K562 (cell line): ENCODE results near the gene IRGQ. TPM values are rescaled to one million over a fixed set of nuclear protein-coding genes. Genes with fewer than 3 reads are reported as not detected.

ENCODE experiments used
- CREBBP ChIP-seq: IDR thresholded peaks from one replicate; pipeline ENCODE4 v1.6.1; 2012; ENCODE audit warnings: low read depth, mild to moderate bottlenecking, control low read depth, inconsistent platforms, low read length
- DIDO1 ChIP-seq: fragments of 450-650 bp; IDR thresholded peaks from 2 replicates; pipeline ENCODE4 v1.6.1; 2016; ENCODE audit warnings: low read depth, missing biosample characterization, missing genetic modification characterization
- FOS ChIP-seq: IDR thresholded peaks from 3 replicates; pipeline ENCODE4 v1.6.1; 2011; ENCODE audit not compliant: insufficient read length; ENCODE audit errors: extremely low read depth
- FOXJ2 ChIP-seq: fragments of 200-800 bp; sonication (Bioruptor generic); IDR thresholded peaks from 2 replicates; pipeline ENCODE4 v1.6.1; 2016; ENCODE audit warnings: missing genetic modification characterization, missing compliant biosample characterization
- GABPA ChIP-seq: fragments of 200-800 bp; sonication (Bioruptor generic); conservative IDR thresholded peaks from 2 replicates; pipeline ENCODE4 v1.6.1; 2016; ENCODE audit warnings: low read depth, missing genetic modification characterization, missing compliant biosample characterization
- KAT8 ChIP-seq: fragments of 450-650 bp; IDR thresholded peaks from 2 replicates; pipeline ENCODE4 v1.6.1; 2016; ENCODE audit warnings: low read depth, mild to moderate bottlenecking
- MBD2 ChIP-seq: sonication (generic); IDR thresholded peaks from 2 replicates; pipeline ENCODE4 v1.6.1; 2016; ENCODE audit warnings: low read depth, borderline replicate concordance
- MXD1 ChIP-seq: fragments of 250-450 bp; sonication (Bioruptor Pico); IDR thresholded peaks from 2 replicates; pipeline ENCODE4 v1.8.0; 2021; ENCODE audit warnings: borderline replicate concordance, mild to moderate bottlenecking, moderate library complexity; ENCODE audit not compliant: poor library complexity, severe bottlenecking
- NONO ChIP-seq, 2 experiments: fragments of 200-400 bp in 1 of 2; fragments of 450-650 bp in 1 of 2; formaldehyde crosslinking in 1 of 2; IDR thresholded peaks; 2 replicates each; pipeline ENCODE4 v1.6.1; 2017; ENCODE audit warnings: low read depth in 2 of 2, mild to moderate bottlenecking in 2 of 2, moderate library complexity in 2 of 2, low read length in 1 of 2
- NR2C2 ChIP-seq, 2 experiments: fragments of 200-800 bp in 1 of 2; sonication (Bioruptor generic) in 1 of 2; sonication (generic) in 1 of 2; formaldehyde crosslinking in 1 of 2; IDR thresholded peaks; 2 replicates each; pipeline versions ENCODE4 v1.6.1 to v1.8.0; 2016 to 2022; ENCODE audit warnings: mild to moderate bottlenecking in 1 of 2, missing compliant biosample characterization in 1 of 2, missing genetic modification characterization in 1 of 2, missing genetic modification reagents in 1 of 2
- NR2F6 ChIP-seq: fragments of 450-650 bp; formaldehyde crosslinking; IDR thresholded peaks from 2 replicates; pipeline ENCODE4 v1.4.0; 2020; ENCODE audit warnings: mild to moderate bottlenecking
- RBM22 ChIP-seq: fragments of 200-400 bp; formaldehyde crosslinking; IDR thresholded peaks from 2 replicates; pipeline ENCODE4 v1.6.1; 2018; ENCODE audit warnings: low read length, low read depth; ENCODE audit not compliant: poor library complexity, severe bottlenecking
- RERE ChIP-seq: sonication (generic); formaldehyde crosslinking; IDR thresholded peaks from 2 replicates; pipeline ENCODE4 v1.8.0; 2023; ENCODE audit warnings: missing genetic modification reagents, mild to moderate bottlenecking, borderline replicate concordance
- SAFB2 ChIP-seq: fragments of 200-400 bp; formaldehyde crosslinking; IDR thresholded peaks from 2 replicates; pipeline ENCODE4 v1.6.1; 2018; ENCODE audit warnings: borderline replicate concordance, low read length, low read depth, moderate library complexity; ENCODE audit not compliant: severe bottlenecking
- SIRT6 ChIP-seq: IDR thresholded peaks from one replicate; pipeline ENCODE4 v1.6.1; 2012; ENCODE audit warnings: low read depth, mild to moderate bottlenecking, control low read depth, inconsistent platforms, low read length, moderate library complexity
- SMAD2 ChIP-seq: fragments of 150-350 bp; IDR thresholded peaks from 2 replicates; pipeline ENCODE4 v1.6.1; 2014; ENCODE audit warnings: low read depth, mild to moderate bottlenecking, low read length
- ZKSCAN1 ChIP-seq: fragments of 150-350 bp; IDR thresholded peaks from 2 replicates; pipeline ENCODE4 v1.6.1; 2016; ENCODE audit warnings: low read depth, low read length
- ZNF316 ChIP-seq: fragments of 450-650 bp; IDR thresholded peaks from 2 replicates; pipeline ENCODE4 v1.6.1; 2016
- polyA plus RNA-seq, 8 experiments: library from polyadenylated mRNA; depleted of rRNA in 4 of 8; stranded (reverse) in 5 of 8; unstranded in 3 of 8; fragments of >200 nt; fragmentation: Nextera tagmentation in 2 of 8; fragmentation: Illumina TruSeq in 1 of 8; extraction: Ambion mirVana in 2 of 8; extraction: Trizol in 1 of 8; gene quantifications; 2 replicates each; pipeline versions ENCODE4 v1.2.1 to v1.2.3, GENCODE V29; 2011 to 2014; ENCODE audit warnings: inconsistent platforms in 1 of 8, missing spikeins in 1 of 8
- total RNA-seq, 7 experiments: library from RNA; depleted of rRNA in 6 of 7; stranded (reverse); fragments of >200 nt in 6 of 7; fragmentation: Illumina TruSeq in 2 of 7; extraction: Trizol in 2 of 7; gene quantifications; 2 replicates each; pipeline versions ENCODE4 v1.2.1 to v1.2.3, GENCODE V29; 2011 to 2021; ENCODE audit warnings: low replicate concordance in 1 of 7

Gene IRGQ
- total and polyA plus RNA-seq, 9 of the 15 experiments (the other 6 are each of a cell fraction or from before 2014, with no cell fraction given) = 3.5 to 19.2 (median 7.9) TPM

DNA sequence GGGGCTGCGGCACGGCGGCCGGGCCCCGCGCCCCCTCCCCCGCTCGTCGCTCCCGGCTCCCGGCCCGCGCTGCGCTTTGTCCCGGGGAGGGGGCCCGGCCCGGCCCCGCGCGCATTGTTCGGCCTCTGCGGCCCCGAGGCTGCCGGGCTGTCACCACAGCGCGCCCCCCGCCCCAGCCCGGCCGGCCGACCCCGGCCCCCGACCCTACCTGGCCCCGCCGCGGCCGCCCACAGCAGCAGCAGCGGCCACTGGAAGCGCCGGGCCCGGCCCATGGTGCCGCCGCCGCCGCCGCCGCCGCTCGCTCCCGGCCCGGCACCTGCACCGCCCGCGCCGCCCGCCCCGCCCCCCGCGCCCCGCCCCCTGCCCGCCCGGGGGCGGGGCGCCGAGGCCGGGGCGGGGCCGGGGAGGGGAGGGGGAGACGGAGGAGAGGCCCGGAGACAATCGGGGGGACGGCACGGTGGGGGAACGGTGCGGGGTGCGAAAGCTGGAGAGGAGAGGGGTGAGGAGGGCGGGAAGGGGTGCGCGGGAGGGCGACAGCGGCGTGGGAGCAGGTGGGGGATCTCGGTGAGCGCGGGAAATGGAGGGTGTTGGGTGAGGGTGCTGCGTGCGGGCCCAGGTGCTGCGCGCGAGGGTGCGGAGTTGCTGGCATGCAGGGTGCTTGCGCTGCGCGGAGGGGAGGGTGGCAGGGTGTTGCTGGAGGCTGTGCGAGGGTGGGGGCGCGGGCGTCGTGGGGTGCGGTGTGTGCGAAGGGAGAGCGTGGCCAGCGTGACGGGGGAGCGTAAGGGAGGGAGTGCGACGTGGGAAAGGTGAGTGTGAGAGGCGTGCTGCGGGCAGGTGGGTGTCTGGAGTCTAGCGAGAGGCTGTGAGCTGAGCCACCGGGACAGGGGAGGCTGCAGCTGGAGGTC is 43.8 kb upstream of the IRGQ start, which contains the start of gene CADM4 (continued):
- TF ChIP-seq CREBBP (no peak), SIRT6 (no peak), RERE (CRISPR knock-in tag) (no peak), NONO (IDR thresholded peaks at IDR 0.05; ENCODE audit: low read depth in 2 of 2, low read length in 1 of 2) (no peak), NR2C2 (CRISPR knock-in tag; IDR thresholded peaks at IDR 0.05) (0 out of 2 replicates have a peak, but pooled peaks have one; percentile 17), NR2C2 (tag; IDR thresholded peaks at IDR 0.05) (no peak), FOXJ2 (tag) (no peak), SAFB2 (no peak), MXD1 (no peak), ZKSCAN1 (no peak), NR2F6 (CRISPR knock-in tag) (no peak), ZNF316 (peak; percentile 81), RBM22 (no peak), KAT8 (no peak), GABPA (tag) (no peak), DIDO1 (tag) (no peak), MBD2 (no peak), FOS (no peak), SMAD2 (no peak)
